Lower leg skin (tissue), 3 donors: Measurements from ENCODE around the gene UBQLN1.

Experiments used
- CTCF ChIP-seq, 3 donors: fragments of 450-650 bp; IDR thresholded peaks; one replicate each; pipeline ENCODE4 v1.5.1; 2016; ENCODE audit warnings: antibody characterized with exemption in 3 of 3, mild to moderate bottlenecking in 3 of 3, moderate library complexity in 2 of 3
- POLR2A ChIP-seq, 2 donors: fragments of 450-650 bp; IDR thresholded peaks; one replicate each; pipeline ENCODE4 v1.6.1; 2016 to 2017; ENCODE audit warnings: antibody characterized with exemption in 2 of 2, mild to moderate bottlenecking in 1 of 2, moderate library complexity in 1 of 2

GRCh38 chr9:83637389-83637788, 70.4 kb downstream of the UBQLN1 start:
- TF ChIP-seq CTCF (IDR thresholded peaks at IDR 0.05), result no peak
- TF ChIP-seq POLR2A (IDR thresholded peaks at IDR 0.05), result no peak
